Stimulated activated CD8-positive, alpha-beta memory T cell treated with anti-CD3 and anti-CD28 coated beads, Interleukin-7, amount 100 ng/mL, for 48 hours (primary cell): Measurements from ENCODE around the gene PFKFB3.
A peak's percentile ranks its signal among the peaks of the same experiment; 100 is the strongest.
"Not testable (repeated sequence)": the region's sequence is repeated elsewhere in the genome, so short reads cannot be mapped to it uniquely, and the experiment has no call there.

Experiments
- DNase-seq, 2 donors: peaks; one replicate each; pipeline ENCODE4 v3.0.0-alpha.2; 2020; ENCODE audit warnings: low read depth in 1 of 2; ENCODE audit errors: extremely low read depth in 1 of 2

Gene PFKFB3

DNA sequence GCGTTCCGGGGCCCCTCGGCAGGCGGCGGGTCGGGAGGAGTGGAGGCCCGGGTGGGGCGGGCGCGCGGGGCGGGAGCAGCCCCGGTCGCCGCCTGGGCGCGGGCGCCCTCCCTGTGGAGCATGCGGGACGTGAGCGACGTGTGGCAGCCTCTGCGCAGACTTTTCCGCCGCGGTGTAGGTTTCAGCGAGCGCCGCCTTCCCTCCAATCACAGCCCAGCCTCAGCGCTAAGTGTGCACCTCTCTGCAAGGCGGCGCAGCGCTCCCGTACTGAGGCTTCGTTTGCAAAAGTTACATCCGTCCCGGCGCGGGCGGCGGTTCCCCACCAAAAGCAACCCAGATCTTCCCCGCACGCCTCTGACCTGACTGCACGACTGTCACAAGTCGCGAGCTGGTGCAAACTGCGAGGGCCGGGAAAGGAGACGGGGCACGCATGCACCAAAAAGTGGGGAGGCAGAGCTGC is 1.2 kb upstream of the PFKFB3 start:
- DNase-seq, result peak; percentile 70 to 80

DNA sequence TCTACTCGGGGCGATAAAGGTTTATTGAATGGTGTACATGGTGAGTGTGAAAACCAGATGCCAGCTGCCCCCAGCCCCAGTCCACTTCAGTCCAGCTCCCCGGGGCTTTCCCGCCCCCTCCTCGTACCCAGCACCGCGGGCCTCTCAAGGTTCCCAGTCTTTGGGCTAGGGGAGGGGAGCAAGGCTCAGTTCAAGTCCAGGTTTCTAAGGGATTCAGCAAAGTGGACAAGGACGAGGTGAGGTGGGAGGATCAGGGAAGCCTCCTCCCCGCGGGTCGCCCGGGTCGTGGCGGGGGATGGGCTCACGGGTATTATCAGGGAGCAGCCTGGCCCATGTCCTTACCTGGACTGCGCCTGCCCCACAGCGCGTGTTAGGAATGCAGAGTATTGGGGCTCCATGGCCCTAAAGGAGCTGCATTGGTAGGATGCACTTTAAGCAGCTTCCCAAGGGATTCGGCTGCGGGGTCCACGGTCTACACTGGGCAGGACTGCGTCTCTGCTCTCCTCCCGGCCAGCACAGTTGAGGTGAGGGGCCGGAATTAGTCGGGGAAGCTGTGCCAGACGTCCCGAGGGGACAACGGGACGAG is 541 bp upstream of the PFKFB3 start:
- DNase-seq, result no peak

DNA sequence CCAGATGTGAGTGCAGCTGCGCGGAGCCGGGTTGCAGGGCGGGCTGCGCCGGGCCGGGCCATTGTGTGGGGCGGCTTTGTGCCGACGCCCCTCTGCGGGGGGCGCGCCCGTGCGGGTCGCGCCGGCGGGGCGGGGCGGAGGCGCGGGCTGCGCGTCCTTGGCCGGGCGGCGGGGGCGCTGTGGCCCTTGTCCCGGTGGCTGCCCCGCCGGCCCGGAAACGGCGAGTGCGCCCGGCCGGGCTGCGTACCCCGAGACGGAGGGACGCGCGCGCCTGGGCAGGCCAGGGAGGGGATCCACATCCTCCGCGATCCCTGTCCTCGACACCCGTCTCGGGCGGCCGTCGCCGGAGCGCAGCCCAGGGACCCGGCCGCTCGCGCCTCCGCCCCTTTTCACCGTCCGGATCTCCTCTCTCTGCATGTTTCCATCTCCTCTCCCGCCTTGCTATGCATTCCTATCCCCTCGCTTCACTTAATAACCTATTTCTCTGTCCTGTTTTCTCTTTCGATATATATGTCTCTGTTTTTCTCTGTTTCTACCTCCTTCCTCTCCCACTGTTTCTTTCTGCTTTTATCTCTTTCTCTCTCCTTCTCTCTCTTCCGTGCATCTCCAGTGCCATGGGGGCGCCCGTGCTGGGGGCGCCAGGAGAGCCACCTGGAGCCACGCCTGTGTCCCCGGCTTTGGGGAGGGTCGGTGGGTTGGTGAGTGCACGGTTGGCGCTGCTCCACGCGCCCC is 765 bp downstream of the PFKFB3 start:
- peak; percentile 32 to 42 for DNase-seq

DNA sequence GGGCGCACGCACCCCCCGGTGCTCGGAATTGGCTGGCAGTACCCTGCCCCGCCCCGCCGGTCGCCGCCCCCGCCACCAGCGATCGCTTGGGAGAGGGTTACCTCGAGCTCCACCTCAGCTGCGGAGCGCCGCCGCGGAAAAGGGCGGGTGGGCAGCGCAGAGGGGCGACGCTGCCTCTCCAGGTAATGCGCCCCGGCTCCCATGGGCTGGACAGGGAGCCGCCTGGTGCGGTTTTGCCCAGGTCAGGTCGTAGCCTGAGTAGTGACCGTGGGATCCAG is 1.3 kb downstream of the PFKFB3 start:
- peak; percentile 33 to 49 for DNase-seq

DNA sequence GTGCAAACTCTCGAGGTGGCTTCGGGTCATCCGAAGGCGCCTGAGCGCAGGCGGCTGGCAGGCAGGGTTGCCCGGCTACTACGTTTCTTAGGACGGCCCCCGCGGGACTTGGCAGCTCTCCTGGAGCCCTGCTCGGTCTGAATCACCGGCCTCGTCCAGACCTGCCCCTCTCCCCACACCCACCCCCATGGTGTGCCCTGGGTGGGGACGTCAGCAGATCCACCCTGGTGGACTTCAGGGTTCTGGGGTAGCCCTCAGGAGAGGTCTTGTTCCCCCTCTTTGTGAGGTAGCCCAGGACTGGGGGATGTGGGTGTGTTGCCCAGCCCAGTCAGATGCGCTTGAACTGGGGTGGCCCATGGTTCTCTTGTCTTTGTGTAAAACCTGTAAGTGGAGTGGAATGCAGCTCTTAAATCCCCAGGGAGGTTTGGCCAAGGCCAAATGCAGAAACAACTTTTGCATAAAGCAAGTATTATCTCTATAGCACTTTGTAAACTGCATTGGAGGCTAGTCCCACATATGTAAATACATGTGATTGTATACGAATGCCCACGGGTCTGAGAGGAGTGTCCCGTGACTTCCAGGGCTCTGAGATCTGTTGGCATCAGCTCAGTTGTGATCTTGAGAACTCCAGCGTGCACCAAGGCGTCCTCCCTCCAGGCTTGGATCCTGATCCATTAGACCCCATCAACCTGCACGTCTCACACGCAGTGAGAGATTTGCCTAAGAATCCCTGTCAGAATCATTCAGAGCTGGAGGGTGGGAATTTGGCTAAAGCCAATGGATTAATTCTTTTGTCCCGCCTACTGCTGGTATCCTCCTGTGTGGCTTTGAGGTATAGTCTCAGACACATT is 1.8 kb downstream of the PFKFB3 start:
- no peak for DNase-seq

DNA sequence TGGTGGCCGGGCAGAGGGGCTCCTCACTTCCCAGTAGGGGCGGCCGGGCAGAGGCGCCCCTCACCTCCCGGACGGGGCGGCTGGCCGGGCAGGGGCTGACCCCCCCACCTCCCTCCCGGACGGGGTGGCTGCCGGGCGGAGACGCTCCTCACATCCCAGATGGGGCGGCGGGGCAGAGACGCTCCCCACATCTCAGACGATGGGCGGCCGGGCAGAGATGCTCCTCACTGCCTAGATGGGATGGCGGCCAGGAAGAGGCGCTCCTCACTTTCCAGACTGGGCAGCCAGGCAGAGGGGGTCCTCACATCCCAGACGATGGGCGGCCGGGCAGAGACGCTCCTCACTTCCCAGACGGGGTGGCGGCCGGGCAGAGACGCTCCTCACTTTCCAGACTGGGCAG is 3.8 kb downstream of the PFKFB3 start:
- not testable (repeated sequence) for DNase-seq

DNA sequence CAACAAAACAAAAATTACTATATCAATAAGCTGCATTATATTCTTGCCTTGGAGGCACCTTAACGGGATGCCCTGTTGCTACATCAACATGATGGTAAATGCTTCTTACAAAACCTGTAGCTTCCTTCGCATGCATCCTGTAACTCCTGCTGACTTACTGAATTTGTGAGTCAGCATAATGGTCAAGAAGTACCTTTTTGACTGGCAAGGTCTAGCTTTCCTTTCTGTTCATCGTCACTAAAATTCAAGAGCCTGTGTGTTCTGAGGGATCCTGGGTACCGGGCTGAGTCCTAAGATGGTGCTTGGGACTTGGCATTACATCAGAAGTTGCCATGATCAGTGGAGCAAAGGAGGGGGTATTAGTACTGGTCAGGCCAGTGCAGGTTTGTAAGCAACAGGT is 4.9 kb downstream of the PFKFB3 start:
- DNase-seq, result no peak

DNA sequence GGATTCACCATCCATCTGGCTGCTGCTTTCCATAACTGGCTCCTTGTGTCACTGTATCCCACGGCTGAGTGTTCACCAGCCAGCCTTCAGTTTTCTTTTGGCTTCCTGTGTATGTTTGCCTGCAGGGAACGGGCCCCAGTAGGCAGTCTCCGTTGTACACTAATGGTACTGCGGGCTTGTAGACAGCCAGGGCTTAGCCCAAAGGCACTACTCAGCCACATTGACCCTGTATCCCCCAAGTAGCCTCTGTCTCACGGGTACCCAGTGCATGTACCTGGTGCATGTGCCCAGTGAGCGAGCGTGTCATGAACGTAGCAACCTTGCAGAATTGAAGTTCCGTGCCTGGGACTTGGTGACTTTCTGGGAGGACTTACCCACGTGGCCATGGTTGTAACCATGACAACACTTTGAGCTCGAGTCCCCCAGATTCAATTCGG is 6.1 kb downstream of the PFKFB3 start:
- no peak for DNase-seq

DNA sequence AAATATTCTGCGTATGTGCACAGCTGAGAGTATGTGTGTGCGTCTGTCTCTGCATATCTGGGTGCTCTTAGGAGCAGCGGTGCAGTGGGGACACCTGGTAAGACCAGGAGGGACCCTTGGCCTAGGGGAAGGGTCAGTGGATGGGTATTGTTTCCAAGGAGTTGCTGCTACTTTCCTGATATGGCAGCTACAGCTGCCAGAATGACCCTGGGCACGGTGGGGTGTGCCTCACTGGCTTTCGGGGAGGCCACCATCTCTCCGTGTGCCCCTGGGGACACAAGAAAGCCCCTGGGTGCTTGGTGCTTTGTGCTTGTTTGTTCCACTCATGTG is 8.6 kb downstream of the PFKFB3 start:
- DNase-seq, result no peak

DNA sequence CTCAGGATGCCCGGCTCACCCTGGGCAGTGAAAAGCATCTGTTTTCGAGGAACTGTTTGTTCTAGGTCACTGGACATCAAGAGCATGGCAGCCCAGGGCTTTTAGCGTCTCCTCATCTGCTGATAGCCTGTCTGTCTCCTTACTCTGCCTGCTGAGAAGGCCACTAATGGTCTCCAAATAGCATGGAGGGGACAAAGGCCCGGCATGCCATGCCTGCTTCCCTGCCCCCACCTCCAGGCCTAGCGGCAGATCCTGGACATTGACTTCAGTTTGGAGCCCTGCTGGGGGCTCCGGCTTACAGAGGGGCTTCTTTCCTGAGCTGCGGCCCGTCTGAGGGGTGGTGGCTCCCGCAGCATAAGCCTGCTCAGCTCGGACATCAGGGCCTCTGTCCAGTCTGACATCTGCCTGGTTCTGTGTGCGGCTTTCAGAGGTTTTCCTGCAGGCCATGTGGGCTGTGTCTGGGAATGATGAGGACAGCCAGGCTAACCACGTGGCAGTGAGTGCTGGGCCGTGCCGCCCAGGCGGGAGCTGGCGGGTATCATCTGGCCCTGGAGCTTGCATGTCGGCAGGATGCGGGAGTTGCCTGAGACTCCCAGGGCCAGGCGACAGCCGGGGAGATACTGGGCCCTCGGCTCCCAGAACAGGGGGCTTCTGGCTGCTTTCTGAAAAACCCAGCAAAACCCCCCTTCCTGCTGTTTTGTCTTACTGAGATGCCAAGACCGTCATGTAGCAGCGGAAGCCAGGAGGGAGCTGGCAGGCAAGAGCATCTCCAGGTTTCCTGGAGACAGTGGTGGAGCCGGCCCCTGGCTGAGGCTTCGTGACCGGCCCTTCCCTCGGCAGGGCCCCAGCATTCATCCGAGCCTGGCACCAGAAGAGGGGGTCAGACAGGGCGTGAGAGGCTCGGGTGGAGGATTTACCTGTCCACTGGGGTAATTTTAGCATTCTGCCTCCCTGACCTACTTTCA is 9.2 kb downstream of the PFKFB3 start:
- DNase-seq, result no peak

DNA sequence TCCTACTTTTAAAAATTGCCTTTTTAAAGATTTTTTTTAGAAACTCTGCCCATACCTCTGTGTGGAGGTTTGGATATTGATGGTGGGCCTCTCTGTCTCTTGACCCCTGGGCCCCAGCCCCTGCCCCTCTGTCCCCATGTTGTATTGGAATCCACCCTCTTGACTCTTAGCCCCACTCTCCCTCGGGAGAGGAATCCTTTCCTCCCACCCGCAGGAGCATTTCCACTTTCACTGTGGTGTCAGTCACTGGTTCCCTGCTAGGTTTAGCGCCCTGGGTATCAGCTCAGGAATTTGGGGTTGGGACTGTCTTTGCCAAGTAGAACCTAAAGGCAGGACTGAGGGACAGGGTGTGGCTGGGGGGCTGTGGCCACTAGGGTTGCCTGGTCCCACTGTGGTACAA is 10.1 kb downstream of the PFKFB3 start:
- no peak for DNase-seq

DNA sequence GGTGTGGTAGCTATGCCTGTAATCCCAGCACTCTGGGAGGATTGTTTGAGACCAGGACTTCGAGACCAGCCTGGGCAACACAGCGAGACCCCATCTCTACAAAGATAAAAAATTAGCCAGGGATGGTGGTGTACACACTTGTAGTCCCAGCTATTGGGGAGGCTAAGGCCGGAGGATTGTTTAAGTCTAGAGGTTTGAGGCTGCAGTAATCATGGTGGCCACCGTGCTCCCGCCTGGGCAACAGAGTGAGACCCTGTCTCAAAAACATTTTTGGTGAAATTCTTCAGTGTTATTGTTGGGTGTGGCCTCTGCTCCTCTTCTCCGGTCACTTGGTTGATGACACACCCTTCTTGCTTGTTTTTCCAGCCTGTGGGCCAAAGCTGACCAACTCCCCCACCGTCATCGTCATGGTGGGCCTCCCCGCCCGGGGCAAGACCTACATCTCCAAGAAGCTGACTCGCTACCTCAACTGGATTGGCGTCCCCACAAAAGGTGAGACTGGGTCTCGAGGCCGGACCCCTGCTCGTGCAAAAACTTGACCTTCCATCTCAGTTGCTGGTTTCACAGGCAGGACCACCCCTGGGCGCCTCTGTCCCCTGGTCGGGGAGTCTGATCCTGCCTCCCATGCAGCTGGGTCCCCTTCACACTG is 10.6 kb downstream of the PFKFB3 start:
- DNase-seq, result no peak

DNA sequence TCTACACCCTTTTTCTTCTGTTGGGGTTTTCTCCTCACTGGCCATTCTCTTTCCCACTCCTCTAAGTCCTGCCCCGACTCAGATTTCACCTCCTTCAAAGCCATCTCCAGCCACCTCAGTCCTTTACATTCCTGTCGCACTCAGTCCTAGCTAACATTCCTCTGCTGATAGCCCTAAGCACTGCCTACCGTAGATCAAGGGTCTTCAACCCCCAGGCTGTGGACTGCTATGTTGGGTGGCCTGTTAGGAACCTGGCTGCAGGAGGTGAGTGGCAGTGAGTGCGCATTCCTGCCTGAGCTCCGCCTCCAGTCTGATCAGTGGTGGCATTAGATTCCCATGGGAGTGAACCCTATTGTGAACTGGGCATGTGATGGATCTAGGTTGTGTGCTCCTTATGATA is 11.2 kb downstream of the PFKFB3 start:
- DNase-seq, result no peak

DNA sequence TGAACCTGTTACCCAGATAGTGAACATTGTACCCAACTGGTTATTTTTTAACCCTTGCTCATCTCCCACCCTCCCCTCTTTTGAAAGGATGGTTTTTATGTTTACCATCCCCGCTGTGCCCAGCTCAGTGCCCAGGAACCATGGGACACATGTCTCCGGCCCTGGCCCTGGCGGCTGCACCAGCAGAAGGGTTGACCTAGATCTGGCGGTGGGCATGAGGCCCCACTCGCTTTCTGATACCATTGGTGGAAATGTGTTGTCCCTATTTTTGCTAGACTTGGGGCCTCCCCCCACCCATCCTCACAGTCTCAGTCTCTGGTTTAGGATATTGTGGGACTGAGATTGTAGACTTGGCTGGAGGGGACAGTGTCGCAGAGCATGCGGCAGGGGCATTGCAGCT is 11.9 kb downstream of the PFKFB3 start:
- no peak for DNase-seq

DNA sequence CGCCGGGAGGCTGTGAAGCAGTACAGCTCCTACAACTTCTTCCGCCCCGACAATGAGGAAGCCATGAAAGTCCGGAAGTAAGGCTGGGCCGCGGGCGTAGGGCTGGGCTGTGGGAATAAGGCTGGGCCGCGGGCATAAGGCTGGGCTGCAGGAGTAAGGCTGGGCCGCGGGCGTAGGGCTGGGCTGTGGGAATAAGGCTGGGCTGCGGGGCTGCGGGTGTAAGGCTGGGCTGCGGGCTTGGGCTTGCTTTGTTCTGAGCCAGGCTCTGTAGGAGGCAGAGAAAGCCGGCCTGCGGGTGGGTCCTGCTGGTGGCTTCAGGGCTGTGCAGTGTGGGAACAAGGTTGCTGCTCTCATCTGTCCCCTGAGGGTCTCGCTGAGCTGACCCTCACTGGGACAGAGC is 12.5 kb downstream of the PFKFB3 start:
- no peak for DNase-seq

DNA sequence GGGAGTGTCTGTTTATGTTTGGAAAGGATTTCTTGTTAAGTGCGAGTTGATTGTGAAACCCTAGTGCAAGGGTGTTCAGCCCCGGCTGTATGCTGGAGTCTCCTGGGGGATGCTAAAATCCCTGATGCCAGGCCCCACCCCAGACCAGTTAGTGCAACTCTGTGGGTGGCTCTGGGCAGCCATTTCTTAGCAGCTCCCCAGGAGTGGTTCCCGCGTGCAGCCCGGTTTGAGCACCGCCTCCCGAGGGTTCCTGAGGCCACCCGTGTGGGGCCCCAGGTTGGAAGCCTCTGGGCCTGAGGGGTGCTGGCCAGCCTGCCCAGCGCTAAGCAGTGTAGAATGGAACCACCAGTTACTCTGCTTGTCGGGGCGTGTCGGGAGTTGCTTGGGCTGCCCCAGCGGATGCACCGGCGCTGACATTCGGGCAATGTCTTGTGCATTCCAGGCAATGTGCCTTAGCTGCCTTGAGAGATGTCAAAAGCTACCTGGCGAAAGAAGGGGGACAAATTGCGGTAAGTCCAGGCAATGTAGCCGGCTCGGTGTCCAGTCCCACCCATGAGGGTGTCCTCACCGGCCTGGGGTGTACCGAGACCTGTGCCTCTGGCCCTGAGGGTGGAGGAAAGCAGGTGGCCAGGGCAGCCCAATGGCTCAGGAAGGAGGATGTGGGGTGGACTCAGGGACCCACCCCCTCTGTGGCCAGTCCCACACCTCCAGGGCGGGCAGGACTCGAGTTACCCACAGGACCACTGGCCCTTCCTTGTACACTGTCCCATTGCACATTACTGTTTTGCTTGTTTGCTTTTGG is 13.2 kb downstream of the PFKFB3 start:
- DNase-seq, result no peak

DNA sequence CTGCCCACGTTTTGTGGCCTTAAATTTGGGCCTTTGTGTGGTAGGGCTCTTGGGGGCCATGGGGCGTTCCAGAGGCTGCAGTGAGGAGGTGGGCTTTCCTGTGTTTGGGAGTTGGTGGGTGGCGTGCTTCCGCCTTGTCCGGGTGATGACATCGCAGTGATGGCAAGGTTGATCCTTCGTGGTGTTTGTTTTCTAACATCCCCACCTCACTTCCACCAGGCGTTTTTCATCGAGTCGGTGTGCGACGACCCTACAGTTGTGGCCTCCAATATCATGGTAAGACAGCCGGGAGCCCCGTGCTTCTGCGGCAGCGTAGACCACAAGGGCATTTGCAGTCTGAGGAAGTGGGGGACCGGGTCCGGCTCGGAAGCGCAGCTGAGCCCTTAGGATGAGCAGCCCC is 14.2 kb downstream of the PFKFB3 start:
- DNase-seq, result no peak

DNA sequence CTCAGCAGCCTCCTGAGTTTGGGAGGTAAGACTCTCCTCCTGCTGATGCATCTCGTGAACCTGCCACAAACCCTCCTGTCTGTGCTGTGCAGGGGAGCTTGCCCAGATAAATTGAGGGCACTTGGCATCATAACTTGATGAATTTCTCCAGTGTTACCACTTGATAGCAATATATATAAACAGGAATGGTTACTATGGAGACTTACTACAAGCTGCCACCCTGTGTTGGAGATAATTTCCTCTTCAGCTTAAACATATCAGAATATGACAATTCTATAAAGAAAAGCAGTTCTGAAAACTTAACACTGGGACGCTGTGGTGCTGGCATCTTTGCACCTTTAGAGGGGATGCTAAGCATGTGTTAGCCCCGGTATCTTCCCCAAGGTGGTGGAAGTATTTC is 14.9 kb downstream of the PFKFB3 start:
- DNase-seq, result no peak

DNA sequence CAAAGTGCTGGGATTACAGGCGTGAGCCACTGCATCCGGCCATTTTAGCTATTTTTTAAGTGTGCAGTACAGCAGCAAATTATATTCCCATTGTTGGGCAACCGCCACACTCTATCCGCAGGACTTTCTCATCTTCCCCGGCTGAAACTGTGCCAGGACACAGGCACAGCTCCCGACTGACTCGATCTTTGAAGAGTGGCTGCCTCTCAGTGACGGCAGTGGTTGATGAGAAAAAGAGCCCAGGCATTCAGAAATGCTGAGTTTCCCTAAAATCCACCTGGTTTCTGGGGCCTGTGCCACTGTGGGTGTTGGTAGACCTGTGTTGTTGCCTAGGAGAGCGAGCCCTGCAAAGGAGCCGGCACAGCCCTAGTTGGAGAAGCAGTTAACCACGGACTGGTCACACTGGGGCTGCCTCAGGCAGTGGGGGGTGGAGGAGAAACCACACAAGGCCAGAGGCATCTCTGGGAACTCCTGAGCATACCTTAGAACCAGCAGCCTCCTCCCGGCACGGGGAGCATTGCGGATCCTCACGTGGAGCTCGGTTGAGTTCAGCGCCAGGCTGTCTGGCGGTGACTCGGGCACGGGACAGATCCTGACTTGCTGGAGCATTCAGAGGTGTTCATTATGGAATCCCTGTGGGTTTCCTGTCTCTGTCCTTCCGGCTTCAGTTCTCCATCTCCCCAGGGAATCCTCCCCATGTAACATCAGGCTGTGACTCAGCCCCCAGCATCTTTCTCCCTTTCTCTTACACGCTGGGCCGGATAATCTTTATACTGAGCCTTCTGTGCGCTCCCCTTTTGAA is 16.2 kb downstream of the PFKFB3 start:
- no peak for DNase-seq
